AG04450 (cell line): ENCODE data around the gene MSS51. TPM values are rescaled to one million over a fixed set of nuclear protein-coding genes. Genes with fewer than 3 reads are reported as not detected.

Experiments
- CTCF ChIA-PET: fragments of 300-600, 350-600 bp; formaldehyde crosslinking; extraction: SDS; loops from one replicate; lab custom pipeline; 2022; ENCODE audit warnings: antibody characterized with exemption, inconsistent platforms; lab: Charles Lee
- POLR2A ChIA-PET: fragments of 350-600 bp; formaldehyde crosslinking; extraction: SDS; loops from one replicate; lab custom pipeline; 2021; ENCODE audit warnings: antibody characterized with exemption, inconsistent platforms; lab: Yijun Ruan, JAX
- DNase-seq: peaks from one replicate; pipeline ENCODE4 v3.0.0-alpha.2; 2011; ENCODE audit warnings: low read depth, low spot score
- H3K27ac ChIP-seq: one replicate; pipeline ENCODE4 v1.5.1; 2012; ENCODE audit warnings: low read depth, low read length, control low read depth
- H3K27me3 ChIP-seq: one replicate; pipeline ENCODE4 v1.6.0; 2012; ENCODE audit warnings: low read length; ENCODE audit not compliant: control insufficient read depth, insufficient read depth
- H3K4me3 ChIP-seq: 2 replicates; pipeline ENCODE4 v1.5.1; 2011; ENCODE audit warnings: mild to moderate bottlenecking, low read depth, low read length, control low read depth
- H3K9me3 ChIP-seq: 2 replicates; pipeline ENCODE4 v1.5.1; 2012; ENCODE audit warnings: low read length; ENCODE audit not compliant: control insufficient read depth, insufficient read depth
- polyA plus RNA-seq: library from polyadenylated mRNA; depleted of rRNA; stranded (reverse); fragments of >200 nt; gene quantifications from 2 replicates; pipeline ENCODE4 v1.2.3, GENCODE V29; 2011; rRNA removed
- TF ChIP-seq, protein P1 (sequence below): IDR thresholded peaks from 2 replicates; pipeline ENCODE4 v1.5.1; 2011; ENCODE audit warnings: low read depth, low read length, control low read depth, inconsistent platforms

The MSS51 gene
- polyA plus RNA-seq, 1 experiment: 1.4 TPM

DNA sequence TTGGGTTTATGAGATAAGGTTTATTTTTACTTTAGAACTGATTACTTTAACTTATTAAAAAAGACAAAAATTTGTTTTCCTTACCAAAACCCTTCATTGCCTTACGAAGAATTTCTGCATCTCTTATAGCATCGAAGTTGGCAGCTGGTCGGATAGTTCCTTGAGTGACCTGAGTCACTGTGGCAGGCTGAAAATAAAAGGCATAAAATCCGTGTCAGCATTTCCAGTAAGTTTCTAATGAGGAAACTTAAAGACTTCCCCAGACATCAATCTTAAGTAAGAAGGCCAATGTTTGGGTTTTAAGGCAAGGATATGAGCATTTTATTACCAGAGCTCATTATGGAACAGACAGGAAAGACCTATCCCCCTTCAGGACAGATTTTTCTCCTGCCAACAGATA lies 45.1 kb downstream of the MSS51 start:
- H3K4me3 ChIP-seq: no peak overlapping the region
- no peak for DNase-seq
- no peaks in the 10 kb centered on the region for H3K9me3 ChIP-seq
- ChIA-PET CTCF (no interaction called here), POLR2A (no interaction called here)
- H3K27ac ChIP-seq: no peak overlapping the region
- H3K27me3 ChIP-seq: no peaks in the 10 kb centered on the region
- TF ChIP-seq, protein P1, sequence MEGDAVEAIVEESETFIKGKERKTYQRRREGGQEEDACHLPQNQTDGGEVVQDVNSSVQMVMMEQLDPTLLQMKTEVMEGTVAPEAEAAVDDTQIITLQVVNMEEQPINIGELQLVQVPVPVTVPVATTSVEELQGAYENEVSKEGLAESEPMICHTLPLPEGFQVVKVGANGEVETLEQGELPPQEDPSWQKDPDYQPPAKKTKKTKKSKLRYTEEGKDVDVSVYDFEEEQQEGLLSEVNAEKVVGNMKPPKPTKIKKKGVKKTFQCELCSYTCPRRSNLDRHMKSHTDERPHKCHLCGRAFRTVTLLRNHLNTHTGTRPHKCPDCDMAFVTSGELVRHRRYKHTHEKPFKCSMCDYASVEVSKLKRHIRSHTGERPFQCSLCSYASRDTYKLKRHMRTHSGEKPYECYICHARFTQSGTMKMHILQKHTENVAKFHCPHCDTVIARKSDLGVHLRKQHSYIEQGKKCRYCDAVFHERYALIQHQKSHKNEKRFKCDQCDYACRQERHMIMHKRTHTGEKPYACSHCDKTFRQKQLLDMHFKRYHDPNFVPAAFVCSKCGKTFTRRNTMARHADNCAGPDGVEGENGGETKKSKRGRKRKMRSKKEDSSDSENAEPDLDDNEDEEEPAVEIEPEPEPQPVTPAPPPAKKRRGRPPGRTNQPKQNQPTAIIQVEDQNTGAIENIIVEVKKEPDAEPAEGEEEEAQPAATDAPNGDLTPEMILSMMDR: no peak

DNA sequence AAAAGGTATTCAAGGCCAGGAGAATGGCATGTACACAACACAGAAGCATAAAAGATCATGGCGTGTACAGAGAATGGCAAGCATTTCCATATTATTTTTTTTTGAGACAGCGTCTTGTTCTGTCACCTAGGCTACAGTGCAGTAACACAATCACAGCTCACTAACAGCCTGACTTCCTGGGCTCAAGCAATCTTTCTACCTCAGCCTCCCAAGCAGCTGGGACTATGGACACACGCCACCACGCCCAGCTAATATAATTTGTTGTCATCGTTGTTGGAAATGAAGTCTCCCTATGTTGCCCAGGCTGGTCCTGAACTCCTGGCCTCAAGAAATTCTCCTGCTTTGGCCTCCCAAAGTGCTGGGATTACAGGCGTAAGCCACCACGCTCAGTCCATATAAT lies 46.8 kb downstream of the MSS51 start:
- TF ChIP-seq, protein P1: no peak
- ChIA-PET POLR2A (no interaction called here), CTCF (no interaction called here)
- DNase-seq: no peak
- Histone ChIP-seq H3K4me3 (no peak overlapping the region), H3K9me3 (no peaks in the 10 kb centered on the region), H3K27me3 (no peaks in the 10 kb centered on the region), H3K27ac (no peak overlapping the region)

DNA sequence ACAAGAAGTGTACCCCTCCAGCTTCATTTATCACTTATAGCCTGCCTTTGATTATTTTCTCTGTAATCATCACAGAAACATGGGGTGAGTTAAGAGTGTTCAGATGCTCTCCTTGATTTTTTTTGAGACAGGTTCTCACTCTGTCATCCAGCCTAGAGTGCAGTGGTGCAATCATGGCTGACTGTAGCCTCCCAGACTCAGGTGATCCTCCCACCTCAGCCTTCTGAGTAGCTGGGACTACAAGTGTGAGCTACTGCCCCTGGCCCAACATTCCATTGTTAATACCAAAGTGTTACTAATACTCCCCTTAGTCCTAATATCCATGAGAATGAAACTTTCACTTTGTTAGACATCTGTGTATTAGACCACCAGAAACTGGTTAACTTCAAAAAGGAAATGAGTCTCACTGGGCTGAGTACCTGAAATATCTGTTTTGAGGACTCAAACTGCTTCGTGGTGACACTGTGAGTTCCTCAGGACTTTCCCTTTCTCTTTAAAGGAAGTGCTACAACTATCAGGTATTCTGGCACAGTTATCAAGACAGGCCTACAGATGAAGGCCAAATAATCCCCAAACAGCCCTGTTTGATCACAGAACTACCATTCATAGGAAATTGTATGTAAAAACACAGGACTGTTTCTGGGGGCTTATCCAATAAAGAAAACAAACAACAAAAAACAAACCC lies 54.2 kb downstream of the MSS51 start:
- Histone ChIP-seq H3K4me3 (no peak overlapping the region), H3K27me3 (no peaks in the 10 kb centered on the region), H3K27ac (no peak overlapping the region), H3K9me3 (no peaks in the 10 kb centered on the region)
- POLR2A ChIA-PET: no interaction called here
- DNase-seq: no peak
- CTCF ChIA-PET: no interaction called here
- TF ChIP-seq, protein P1: no peak

DNA sequence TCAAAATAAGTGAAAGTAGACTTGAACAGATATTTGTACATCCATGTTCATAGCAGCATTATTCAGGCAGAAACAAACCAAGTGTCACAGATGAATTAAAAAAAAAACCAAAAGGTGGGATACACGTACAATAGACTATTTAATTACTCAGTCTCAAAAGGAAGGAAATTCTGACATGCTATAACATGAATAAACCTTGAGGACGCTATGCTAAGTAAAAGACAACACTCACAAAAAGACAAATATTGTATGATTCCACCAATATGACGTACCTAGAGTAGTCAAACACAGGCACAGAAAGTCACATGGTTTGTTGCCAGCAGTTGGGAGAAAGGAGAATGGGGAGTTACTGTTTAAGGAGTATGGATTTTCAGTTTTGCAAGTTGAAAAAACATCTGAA lies 56.7 kb downstream of the MSS51 start:
- ChIA-PET POLR2A (no interaction called here), CTCF (interaction anchor here (0.7 kb wide), 1 partner anchor 25 kb away, joined by 4 read pairs; no protein-coding TSS in a partner anchor)
- Histone ChIP-seq H3K4me3 (no peak overlapping the region), H3K27ac (no peak overlapping the region), H3K27me3 (no peaks in the 10 kb centered on the region), H3K9me3 (no peaks in the 10 kb centered on the region)
- TF ChIP-seq, protein P1: no peak
- no peak for DNase-seq

Other genes with a start within 250 kb of the MSS51 start
- 13.1 and 18.7 TPM in 2 replicates for gene DNAJC9, start 186.3 kb downstream of the MSS51 start, polyA plus RNA-seq
- 67.7 and 77.8 TPM in 2 replicates for gene MRPS16, start 180.9 kb downstream of the MSS51 start, polyA plus RNA-seq
- gene CFAP70, start 74.7 kb downstream of the MSS51 start, polyA plus RNA-seq: 0.16 and 0.24 TPM in 2 replicates
- 117 TPM in 2 replicates for gene ANXA7, start 19.5 kb downstream of the MSS51 start, polyA plus RNA-seq
- 35.9 and 41.8 TPM in 2 replicates for gene PPP3CB, start 62.5 kb upstream of the MSS51 start, polyA plus RNA-seq
- 8.6 and 11.2 TPM in 2 replicates for gene USP54, start 157.8 kb upstream of the MSS51 start, polyA plus RNA-seq
- gene MYOZ1, start 207.9 kb upstream of the MSS51 start, polyA plus RNA-seq: not detected in 2 replicates
- 0.02 and 0.05 TPM in 2 replicates for gene SYNPO2L, start 222.5 kb upstream of the MSS51 start, polyA plus RNA-seq